HEK293 (cell line): ENCODE data around the gene TBXA2R.
A peak's percentile ranks its signal among the peaks of the same experiment; 100 is the strongest.

ENCODE experiments used
- ATF2 ChIP-seq: fragments of 450-650 bp; formaldehyde crosslinking; IDR thresholded peaks from 2 replicates; pipeline ENCODE4 v1.5.1; 2016; ENCODE audit warnings: missing biosample characterization, missing genetic modification characterization, low read depth
- EGR2 ChIP-seq: fragments of 450-650 bp; formaldehyde crosslinking; IDR thresholded peaks from 2 replicates; pipeline ENCODE4 v1.5.1; 2016; ENCODE audit warnings: low read depth, missing biosample characterization, missing genetic modification characterization
- HOXD13 ChIP-seq: sonication (generic); formaldehyde crosslinking; IDR thresholded peaks from 2 replicates; pipeline ENCODE4 v1.8.0; 2022; ENCODE audit warnings: missing genetic modification reagents, borderline replicate concordance
- PRDM2 ChIP-seq: fragments of 450-650 bp; formaldehyde crosslinking; IDR thresholded peaks from 2 replicates; pipeline ENCODE4 v1.5.1; 2016; ENCODE audit warnings: missing biosample characterization, missing genetic modification characterization, borderline replicate concordance
- PRDM4 ChIP-seq: fragments of 450-650 bp; formaldehyde crosslinking; IDR thresholded peaks from 2 replicates; pipeline ENCODE4 v1.5.1; 2017; ENCODE audit warnings: missing biosample characterization, missing genetic modification characterization
- REPIN1 ChIP-seq: fragments of 450-650 bp; formaldehyde crosslinking; IDR thresholded peaks from 2 replicates; pipeline ENCODE4 v1.5.1; 2017; ENCODE audit warnings: missing biosample characterization, missing genetic modification characterization, low read depth
- SP7 ChIP-seq: fragments of 450-650 bp; formaldehyde crosslinking; IDR thresholded peaks from 2 replicates; pipeline ENCODE4 v1.5.1; 2016; ENCODE audit warnings: missing biosample characterization, missing genetic modification characterization
- ZBTB1 ChIP-seq: fragments of 450-650 bp; formaldehyde crosslinking; IDR thresholded peaks from 2 replicates; pipeline ENCODE4 v1.5.1; 2016; ENCODE audit warnings: missing biosample characterization, missing genetic modification characterization
- ZBTB17 ChIP-seq: fragments of 450-650 bp; formaldehyde crosslinking; IDR thresholded peaks from 2 replicates; pipeline ENCODE4 v1.5.1; 2016; ENCODE audit warnings: missing biosample characterization, missing genetic modification characterization
- ZBTB49 ChIP-seq: fragments of 450-650 bp; formaldehyde crosslinking; IDR thresholded peaks from 2 replicates; pipeline ENCODE4 v1.5.1; 2016; ENCODE audit warnings: missing biosample characterization, missing genetic modification characterization, low read depth
- ZNF140 ChIP-seq: fragments of 450-650 bp; formaldehyde crosslinking; IDR thresholded peaks from 2 replicates; pipeline ENCODE4 v1.5.1; 2016; ENCODE audit warnings: missing biosample characterization, missing genetic modification characterization
- ZNF16 ChIP-seq: fragments of 450-650 bp; formaldehyde crosslinking; IDR thresholded peaks from 2 replicates; pipeline ENCODE4 v1.5.1; 2016; ENCODE audit warnings: low read depth, missing biosample characterization, missing genetic modification characterization
- ZNF223 ChIP-seq: fragments of 450-650 bp; formaldehyde crosslinking; IDR thresholded peaks from 2 replicates; pipeline ENCODE4 v1.5.1; 2016; ENCODE audit warnings: missing biosample characterization, missing genetic modification characterization
- ZNF266 ChIP-seq: fragments of 450-650 bp; formaldehyde crosslinking; IDR thresholded peaks from 2 replicates; pipeline ENCODE4 v1.5.1; 2016; ENCODE audit warnings: missing biosample characterization, missing genetic modification characterization, low read depth
- ZNF341 ChIP-seq: fragments of 450-650 bp; formaldehyde crosslinking; IDR thresholded peaks from 2 replicates; pipeline ENCODE4; 2016; ENCODE audit warnings: low read depth, missing biosample characterization, missing genetic modification characterization
- ZNF433 ChIP-seq: fragments of 450-650 bp; formaldehyde crosslinking; IDR thresholded peaks from 2 replicates; pipeline ENCODE4 v1.5.1; 2016; ENCODE audit warnings: missing biosample characterization, missing genetic modification characterization, low read depth
- ZNF518A ChIP-seq: fragments of 450-650 bp; formaldehyde crosslinking; conservative IDR thresholded peaks from 2 replicates; pipeline ENCODE4 v1.5.1; 2016; ENCODE audit warnings: low read depth, missing biosample characterization, missing genetic modification characterization
- ZNF600 ChIP-seq: fragments of 450-650 bp; formaldehyde crosslinking; IDR thresholded peaks from 2 replicates; pipeline ENCODE4 v1.5.1; 2016; ENCODE audit warnings: missing biosample characterization, missing genetic modification characterization
- ZNF629 ChIP-seq: fragments of 450-650 bp; formaldehyde crosslinking; IDR thresholded peaks from 2 replicates; pipeline ENCODE4 v1.5.1; 2017; ENCODE audit warnings: missing biosample characterization, missing genetic modification characterization
- ZNF658 ChIP-seq: fragments of 450-650 bp; formaldehyde crosslinking; IDR thresholded peaks from 2 replicates; pipeline ENCODE4; 2016; ENCODE audit warnings: missing biosample characterization, missing genetic modification characterization
- ZNF670 ChIP-seq: fragments of 450-650 bp; formaldehyde crosslinking; IDR thresholded peaks from 2 replicates; pipeline ENCODE4 v1.5.1; 2016; ENCODE audit warnings: missing biosample characterization, missing genetic modification characterization, low read depth
- ZNF837 ChIP-seq: fragments of 450-650 bp; formaldehyde crosslinking; IDR thresholded peaks from 2 replicates; pipeline ENCODE4 v1.5.1; 2016; ENCODE audit warnings: missing biosample characterization, missing genetic modification characterization
- ZSCAN23 ChIP-seq: fragments of 450-650 bp; formaldehyde crosslinking; IDR thresholded peaks from 2 replicates; pipeline ENCODE4 v1.5.1; 2016; ENCODE audit warnings: missing biosample characterization, missing genetic modification characterization

The TBXA2R gene

GRCh38 chr19:3627351-3627723, 20.7 kb upstream of the TBXA2R start (continued):
- TF ChIP-seq ZNF837 (tag by site-specific recombination) (no peak), ZNF600 (no peak), ZNF629 (tag by site-specific recombination) (no peak), ZNF223 (tag by site-specific recombination) (no peak), HOXD13 (CRISPR knock-in tag) (no peak), ATF2 (no peak), ZNF670 (no peak), ZNF518A (tag by site-specific recombination) (no peak), ZNF433 (tag by site-specific recombination) (no peak), ZBTB17 (tag by site-specific recombination) (no peak), REPIN1 (0 out of 2 replicates have a peak, but pooled peaks have one; percentile 20), PRDM4 (tag by site-specific recombination) (peak; percentile 45; the same call in 1 of the 2 replicates), ZNF140 (tag by site-specific recombination) (no peak), ZNF266 (no peak), PRDM2 (tag by site-specific recombination) (no peak), EGR2 (tag by site-specific recombination) (no peak), ZNF16 (tag by site-specific recombination) (no peak), ZBTB1 (tag by site-specific recombination) (no peak), SP7 (tag by site-specific recombination) (no peak), ZBTB49 (tag by site-specific recombination) (no peak), ZSCAN23 (tag by site-specific recombination) (0 out of 2 replicates have a peak, but pooled peaks have one; percentile 23), ZNF658 (no peak), ZNF341 (tag by site-specific recombination) (no peak)
